Right renal pelvis (tissue), 4 donors: Measurements from ENCODE around the gene FLAD1. TPM values are rescaled to one million over a fixed set of nuclear protein-coding genes. Genes with fewer than 3 reads are reported as not detected.

ENCODE experiments used
- DNase-seq, 4 donors: peaks; one replicate each; pipeline ENCODE4 v3.0.0-alpha.2; 2013; ENCODE audit warnings: low read depth in 4 of 4, low spot score in 3 of 4, missing footprints in 1 of 4
- polyA plus RNA-seq, 4 donors: library from polyadenylated mRNA; unstranded; fragments of 120-200 nt; gene quantifications; one replicate each; pipeline ENCODE4 v1.2.1, GENCODE V29; 2013; ENCODE audit not compliant: insufficient read length in 4 of 4

FLAD1 gene
- polyA plus RNA-seq, 4 donors, result 29.7 to 31.6 (median 30.8) TPM

GRCh38 chr1:155002464-155003226, 19.5 kb downstream of the FLAD1 start, which contains the start of gene ZBTB7B:
ZBTB7B (plus strand) TSS chr1:155002802; CDS start chr1:155014661, 11,859 bp downstream.
- DNase-seq, result no peak

- no peak for DNase-seq
Observed at GRCh38 chr1:155003227-155003765, 20.2 kb downstream of the FLAD1 start.

GRCh38 chr1:155003766-155004351, 20.7 kb downstream of the FLAD1 start:
- no peak for DNase-seq

GRCh38 chr1:155004352-155005075, 21.4 kb downstream of the FLAD1 start:
- DNase-seq, result no peak

- no peak for DNase-seq
Observed at GRCh38 chr1:155005076-155006011, 22.2 kb downstream of the FLAD1 start.

- DNase-seq, result no peak
Observed at GRCh38 chr1:155006601-155007101, 23.5 kb downstream of the FLAD1 start.

- no peak for DNase-seq
Observed at GRCh38 chr1:155007251-155007828, 24.2 kb downstream of the FLAD1 start.

GRCh38 chr1:155008015-155008941, 25.1 kb downstream of the FLAD1 start:
- DNase-seq, result no peak

- DNase-seq, result no peak
Observed at GRCh38 chr1:155009221-155009711, 26.1 kb downstream of the FLAD1 start.

- no peak for DNase-seq
Observed at GRCh38 chr1:155009742-155010141, 26.6 kb downstream of the FLAD1 start.

- no peak for DNase-seq
Observed at GRCh38 chr1:155010211-155010918, 27.2 kb downstream of the FLAD1 start.

GRCh38 chr1:155011004-155011416, 27.9 kb downstream of the FLAD1 start:
- no peak for DNase-seq

GRCh38 chr1:155011437-155012025, 28.4 kb downstream of the FLAD1 start:
- no peak for DNase-seq

- no peak for DNase-seq
Observed at GRCh38 chr1:155012026-155012546, 28.9 kb downstream of the FLAD1 start.

GRCh38 chr1:155012776-155013602, 29.8 kb downstream of the FLAD1 start:
- no peak for DNase-seq

GRCh38 chr1:155013632-155014031, 30.5 kb downstream of the FLAD1 start:
- DNase-seq, result no peak
